Spinal cord (tissue), 10 donors: Measurements from ENCODE around the gene KIAA0753. TPM values are rescaled to one million over a fixed set of nuclear protein-coding genes. Genes with fewer than 3 reads are reported as not detected.

ENCODE experiments used
- DNase-seq, 6 donors: peaks; one replicate each; pipeline versions ENCODE4 v3.0.0 to v3.0.0-alpha.2; 2013 to 2015; ENCODE audit warnings: low spot score in 6 of 6, low read depth in 4 of 6
- H3K27ac ChIP-seq: one replicate; pipeline ENCODE4 v1.5.1; 2013; ENCODE audit warnings: low read depth, low read length, control low read depth
- H3K27me3 ChIP-seq: one replicate; pipeline ENCODE4 v1.6.1; 2013; ENCODE audit warnings: low read length; ENCODE audit not compliant: control insufficient read depth, insufficient read depth
- H3K36me3 ChIP-seq: one replicate; pipeline ENCODE4 v1.6.1; 2013; ENCODE audit warnings: low read length; ENCODE audit not compliant: control insufficient read depth, insufficient read depth
- H3K4me1 ChIP-seq: one replicate; pipeline ENCODE4 v1.6.1; 2013; ENCODE audit warnings: low read length; ENCODE audit not compliant: control insufficient read depth, insufficient read depth
- H3K4me3 ChIP-seq: one replicate; pipeline ENCODE4 v1.5.1; 2013; ENCODE audit warnings: low read depth, low read length, control low read depth
- H3K9me3 ChIP-seq: one replicate; pipeline ENCODE4 v1.6.1; 2013; ENCODE audit warnings: low read length; ENCODE audit not compliant: control insufficient read depth, insufficient read depth
- WGBS: methylation state at CpG from one replicate; pipeline ENCODE4 v1.1.5; 2013; ENCODE audit warnings: missing lambda C conversion rate; ENCODE audit not compliant: insufficient coverage; 5-methylcytosine and 5-hydroxymethylcytosine counted together
- polyA plus RNA-seq, 2 donors: library from polyadenylated mRNA; unstranded; fragments of 120-200 nt; gene quantifications; one replicate each; pipeline ENCODE4 v1.2.1, GENCODE V29; 2013; ENCODE audit not compliant: insufficient read length in 2 of 2
- total RNA-seq, 2 donors: library from RNA; depleted of rRNA in 1 of 2; stranded (reverse); fragments of 120-200 nt in 1 of 2; fragments of >200 nt in 1 of 2; gene quantifications; one replicate each; pipeline versions ENCODE4 v1.2.3 to v1.2.4, GENCODE V29; 2013 to 2014
- donor health status: healthy.

The KIAA0753 gene
- total and polyA plus RNA-seq, 4 donors: 19.0 to 28.0 (median 23.5) TPM

DNA sequence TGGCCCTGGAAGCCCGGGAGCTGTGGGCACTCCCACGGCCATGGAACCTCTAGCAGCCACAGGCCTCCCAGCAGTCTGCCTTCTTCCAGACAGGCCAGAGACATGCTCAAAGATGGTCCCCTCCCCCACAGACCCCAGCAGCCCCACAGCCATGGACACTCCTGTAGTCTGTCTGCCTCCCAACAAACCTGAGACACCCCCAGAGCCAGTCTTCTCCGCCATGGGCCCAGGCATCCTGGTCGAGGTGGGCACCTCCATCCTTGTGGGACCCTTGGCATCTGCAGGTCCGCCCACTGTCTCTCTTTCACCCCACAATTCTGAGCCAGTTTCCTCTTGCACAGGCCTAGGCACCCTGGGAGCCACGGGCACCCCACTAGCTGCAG lies 3.1 kb downstream of the KIAA0753 start:
- H3K9me3 ChIP-seq: no peaks in the 10 kb centered on the region
- no peak for DNase-seq
- H3K4me1 ChIP-seq: peaks cover 35% of the 10 kb centered on the region
- no peak overlapping the region for H3K4me3 ChIP-seq
- no peaks in the 10 kb centered on the region for H3K27me3 ChIP-seq
- 92% methylated on average over 6 of the region's 6 CpGs for WGBS
- no peak overlapping the region for H3K27ac ChIP-seq
- H3K36me3 ChIP-seq: peaks cover 30% of the 10 kb centered on the region

DNA sequence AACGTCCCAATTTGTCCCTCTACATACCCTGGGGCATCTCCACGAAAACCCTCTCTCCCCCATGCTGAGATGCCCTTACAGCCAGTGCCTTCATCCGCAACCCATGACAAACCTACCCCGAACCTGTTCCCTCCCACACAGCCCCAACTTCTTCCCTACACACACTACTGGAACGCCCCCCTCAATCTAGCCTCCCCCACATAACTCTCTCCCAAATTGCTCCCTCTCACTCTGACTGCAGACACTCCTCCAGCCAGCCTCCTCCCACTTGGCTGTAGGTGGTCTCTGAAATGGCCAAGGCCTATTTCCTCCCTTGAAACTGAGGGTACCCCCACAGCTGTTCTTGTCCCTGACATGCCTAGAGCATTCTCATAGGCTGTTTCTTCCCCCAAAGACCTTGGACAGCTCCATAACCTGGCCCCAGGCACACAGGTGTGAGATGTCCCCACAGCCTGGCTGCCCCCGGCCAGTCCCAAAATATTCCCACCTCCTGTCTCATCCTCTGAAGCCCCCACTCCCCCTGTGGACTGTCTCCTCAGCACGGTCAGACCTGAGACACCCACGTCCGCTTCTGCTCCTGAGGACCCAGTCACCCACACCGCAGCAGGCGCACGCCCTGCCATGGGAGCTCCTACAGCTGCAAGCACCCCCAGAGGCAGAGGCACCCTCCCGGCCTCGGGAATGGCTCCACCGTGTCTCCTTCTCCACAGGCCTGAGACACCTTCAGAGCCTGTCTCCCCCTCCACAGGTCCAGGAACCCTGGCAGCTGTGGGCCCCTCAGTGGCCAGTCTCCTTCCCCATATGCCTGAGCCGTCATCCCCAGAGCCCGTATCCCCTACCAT lies 3.7 kb downstream of the KIAA0753 start:
- 91% methylated on average over 15 of the region's 17 CpGs for WGBS
- no peaks in the 10 kb centered on the region for H3K27me3 ChIP-seq
- no peak for DNase-seq

DNA sequence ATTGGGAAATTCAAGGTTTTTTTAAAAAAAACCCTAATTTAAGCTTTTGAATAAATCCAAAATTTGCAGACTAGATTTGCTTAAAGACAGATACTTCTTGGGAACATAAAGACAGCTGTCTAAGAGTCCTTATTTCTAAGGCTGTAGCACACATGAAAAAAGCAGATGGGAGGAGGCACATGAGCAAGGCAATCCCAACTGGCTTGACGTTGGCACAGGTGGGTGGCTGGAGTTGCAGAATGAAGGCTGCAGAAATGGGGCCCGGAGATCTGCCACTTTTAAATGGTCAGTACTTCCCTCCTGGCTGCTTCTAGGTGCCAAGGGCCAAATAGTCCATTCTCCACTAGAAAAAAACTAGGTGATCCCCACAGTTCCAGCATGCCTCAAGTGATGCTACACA lies 4.4 kb downstream of the KIAA0753 start:
- H3K4me3 ChIP-seq: no peak overlapping the region
- H3K27me3 ChIP-seq: no peaks in the 10 kb centered on the region
- peaks cover 30% of the 10 kb centered on the region for H3K36me3 ChIP-seq
- no peak for DNase-seq
- H3K27ac ChIP-seq: no peak overlapping the region
- WGBS: 86% methylated on average over 1 of the region's 2 CpGs
- H3K9me3 ChIP-seq: no peaks in the 10 kb centered on the region
- H3K4me1 ChIP-seq: peaks cover 31% of the 10 kb centered on the region

More for the DNA sequence above, 3.7 kb downstream of the KIAA0753 start:
- Histone ChIP-seq H3K27ac (no peak overlapping the region), H3K4me1 (peaks cover 35% of the 10 kb centered on the region), H3K9me3 (no peaks in the 10 kb centered on the region), H3K36me3 (peaks cover 30% of the 10 kb centered on the region), H3K4me3 (no peak overlapping the region)

DNA sequence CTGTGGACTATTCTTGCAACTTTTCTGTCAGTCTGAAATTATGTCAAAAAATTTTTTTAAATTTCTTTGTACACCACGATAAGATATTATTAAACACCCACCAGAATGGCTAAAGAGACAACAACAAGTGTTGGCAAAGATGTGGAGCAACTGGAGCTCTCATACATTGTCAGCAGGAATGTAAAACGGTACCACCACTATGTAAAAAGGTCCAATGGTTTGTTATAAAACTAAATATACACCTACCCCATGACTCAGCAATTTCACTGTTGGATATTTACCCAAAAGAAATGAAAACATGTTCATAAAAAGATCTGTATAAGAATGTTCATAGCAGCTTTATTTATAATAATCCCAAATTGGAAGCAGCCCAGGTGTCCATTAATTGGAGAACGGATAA lies 7.2 kb downstream of the KIAA0753 start:
- Histone ChIP-seq H3K27ac (no peak overlapping the region), H3K27me3 (no peaks in the 10 kb centered on the region), H3K4me3 (no peak overlapping the region), H3K36me3 (peaks cover 20% of the 10 kb centered on the region), H3K4me1 (peaks cover 12% of the 10 kb centered on the region), H3K9me3 (no peaks in the 10 kb centered on the region)
- 100% methylated on average over 1 of the region's 3 CpGs for WGBS
- no peak for DNase-seq

GRCh38 chr17:6632530-6632929 lies 8.0 kb downstream of the KIAA0753 start:
- Histone ChIP-seq H3K27me3 (no peaks in the 10 kb centered on the region), H3K27ac (no peak overlapping the region), H3K4me3 (no peak overlapping the region), H3K9me3 (no peaks in the 10 kb centered on the region), H3K4me1 (peaks cover 5% of the 10 kb centered on the region), H3K36me3 (peaks cover 17% of the 10 kb centered on the region)
- DNase-seq: no peak

DNA sequence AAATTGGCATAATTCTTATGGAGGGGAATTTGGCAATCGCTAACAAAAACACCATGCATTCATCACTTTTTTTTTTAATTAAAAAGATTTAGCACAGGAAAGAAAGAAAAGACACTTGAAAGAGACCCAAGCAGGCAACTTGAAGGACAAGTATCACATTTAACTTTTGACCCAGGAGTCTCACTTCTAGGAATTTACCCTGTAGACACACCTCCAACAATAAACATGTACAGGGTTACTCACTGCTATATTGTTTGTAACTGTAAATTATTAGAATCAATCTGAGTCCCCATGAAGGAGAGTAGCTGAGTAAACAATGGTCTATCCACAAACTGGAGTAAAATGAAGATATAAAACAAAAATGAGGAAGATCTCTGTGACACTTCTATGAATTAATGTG lies 10.1 kb downstream of the KIAA0753 start:
- no peak overlapping the region for H3K27ac ChIP-seq
- H3K9me3 ChIP-seq: no peaks in the 10 kb centered on the region
- no peak for DNase-seq
- peaks cover 11% of the 10 kb centered on the region for H3K36me3 ChIP-seq
- WGBS: no CpG with 5 or more reads among the region's 1 CpG
- no peaks in the 10 kb centered on the region for H3K4me1 ChIP-seq
- no peaks in the 10 kb centered on the region for H3K27me3 ChIP-seq
- H3K4me3 ChIP-seq: no peak overlapping the region

- no peak overlapping the region for H3K4me3 ChIP-seq
- WGBS: 80% methylated on average over 1 of the region's 1 CpG
- no peak for DNase-seq
- H3K9me3 ChIP-seq: no peaks in the 10 kb centered on the region
- no peaks in the 10 kb centered on the region for H3K4me1 ChIP-seq
- peaks cover 13% of the 10 kb centered on the region for H3K36me3 ChIP-seq
- H3K27ac ChIP-seq: no peak overlapping the region
- H3K27me3 ChIP-seq: no peaks in the 10 kb centered on the region
These were observed 13.5 kb downstream of the KIAA0753 start for GRCh38 chr17:6627019-6627418.

GRCh38 chr17:6626616-6627015 lies 13.9 kb downstream of the KIAA0753 start:
- H3K27me3 ChIP-seq: no peaks in the 10 kb centered on the region
- WGBS: no CpG with 5 or more reads among the region's 6 CpGs
- H3K36me3 ChIP-seq: peaks cover 13% of the 10 kb centered on the region
- no peaks in the 10 kb centered on the region for H3K4me1 ChIP-seq
- H3K9me3 ChIP-seq: no peaks in the 10 kb centered on the region
- H3K27ac ChIP-seq: no peak overlapping the region
- no peak overlapping the region for H3K4me3 ChIP-seq
- DNase-seq: no peak

DNA sequence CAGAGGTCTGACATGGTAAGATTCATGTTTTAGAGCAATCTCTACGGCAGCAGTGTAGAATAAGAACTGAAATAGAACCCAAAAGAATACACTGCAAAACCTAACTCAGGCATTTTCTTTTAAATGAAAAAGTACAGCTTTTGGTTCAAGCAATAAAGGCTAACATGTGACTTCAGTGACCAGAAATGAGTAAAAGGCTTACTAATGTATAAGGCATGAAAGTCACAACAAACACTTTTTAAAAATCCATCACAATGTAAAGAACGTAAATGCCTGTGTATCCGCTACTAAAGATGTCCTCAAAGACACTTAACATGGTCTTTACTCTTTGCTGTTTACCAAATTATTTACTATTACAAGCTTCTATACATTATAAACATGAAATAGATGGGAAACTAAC lies 16.6 kb downstream of the KIAA0753 start:
- H3K4me3 ChIP-seq: no peak overlapping the region
- no CpG with 5 or more reads among the region's 3 CpGs for WGBS
- H3K27me3 ChIP-seq: no peaks in the 10 kb centered on the region
- H3K27ac ChIP-seq: no peak overlapping the region
- no peak for DNase-seq
- H3K9me3 ChIP-seq: no peaks in the 10 kb centered on the region
- peaks cover 19% of the 10 kb centered on the region for H3K36me3 ChIP-seq
- no peaks in the 10 kb centered on the region for H3K4me1 ChIP-seq

DNA sequence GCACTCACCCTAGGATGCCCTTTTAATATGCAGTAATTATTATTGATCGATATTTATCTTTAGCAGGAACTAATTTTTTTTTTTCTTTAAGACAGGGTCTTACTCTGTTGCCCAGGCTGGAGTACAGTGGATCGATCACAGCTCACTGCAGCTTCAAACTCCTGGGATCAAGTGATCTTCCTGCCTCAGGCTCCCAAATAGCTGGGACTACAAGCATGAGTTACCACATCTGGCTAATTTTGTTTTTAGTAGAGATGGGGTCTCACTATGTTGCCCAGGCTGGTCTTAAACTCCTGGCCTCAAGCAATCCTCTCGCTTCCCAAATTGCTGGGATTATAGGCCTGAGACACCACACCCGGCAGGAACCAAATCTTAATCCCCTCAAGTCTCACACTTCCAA lies 29.3 kb downstream of the KIAA0753 start:
- DNase-seq: no peak
- H3K4me3 ChIP-seq: no peak overlapping the region
- WGBS: 100% methylated on average over 1 of the region's 4 CpGs
- no peaks in the 10 kb centered on the region for H3K9me3 ChIP-seq
- no peaks in the 10 kb centered on the region for H3K4me1 ChIP-seq
- peaks cover 24% of the 10 kb centered on the region for H3K36me3 ChIP-seq
- H3K27me3 ChIP-seq: no peaks in the 10 kb centered on the region
- no peak overlapping the region for H3K27ac ChIP-seq
